ENCODE measurements around the gene PAX6. TPM values are rescaled to one million over a fixed set of nuclear protein-coding genes. Genes with fewer than 3 reads are reported as not detected.
A peak's percentile ranks its signal among the peaks of the same experiment; 100 is the strongest.

Gene PAX6
- total RNA-seq, 1 donor from 2014 or later = not detected

DNA sequence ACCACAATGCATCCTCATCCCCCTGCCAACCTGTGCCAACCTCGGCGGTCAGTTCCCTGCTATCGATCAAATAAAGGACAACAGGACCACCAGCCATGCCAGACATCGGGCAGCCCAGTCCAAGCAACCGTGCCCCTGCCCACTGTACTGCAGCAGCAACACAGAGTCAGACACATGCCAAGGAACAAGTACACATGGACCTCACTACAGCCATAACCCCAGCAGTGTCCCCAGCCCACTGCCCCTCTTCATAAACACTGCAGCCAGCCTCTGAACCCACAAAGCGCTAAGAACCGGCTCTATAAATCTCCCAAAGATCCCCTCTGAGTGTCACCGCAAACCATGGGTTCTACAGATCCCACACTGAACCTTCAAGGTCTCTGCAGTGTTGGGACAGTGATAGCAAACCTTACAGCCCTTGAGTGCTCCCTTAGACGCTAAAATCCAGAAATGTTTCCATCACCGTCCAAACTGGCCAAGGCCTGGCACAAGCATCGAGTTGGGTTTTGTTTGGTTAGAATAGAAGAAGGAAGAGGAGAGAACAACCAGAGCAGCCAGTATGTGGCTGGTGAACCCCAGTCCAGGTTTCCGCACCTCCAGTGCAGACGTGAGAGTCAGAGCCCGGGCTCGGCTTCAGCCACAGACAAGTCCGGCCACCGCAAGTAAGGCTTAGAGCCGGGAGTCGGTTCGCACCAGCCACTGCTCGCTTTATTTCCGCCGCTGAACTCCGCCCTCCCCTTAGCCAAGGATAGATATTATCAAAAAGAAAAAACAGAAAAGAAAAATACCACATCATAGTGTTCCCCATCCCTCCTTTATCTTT, 7.9 kb downstream of the PAX6 start:
- H3K9ac ChIP-seq (ENCODE audit: low read depth in 1 of 3, low read length in 3 of 3) = no peak overlapping the region

DNA sequence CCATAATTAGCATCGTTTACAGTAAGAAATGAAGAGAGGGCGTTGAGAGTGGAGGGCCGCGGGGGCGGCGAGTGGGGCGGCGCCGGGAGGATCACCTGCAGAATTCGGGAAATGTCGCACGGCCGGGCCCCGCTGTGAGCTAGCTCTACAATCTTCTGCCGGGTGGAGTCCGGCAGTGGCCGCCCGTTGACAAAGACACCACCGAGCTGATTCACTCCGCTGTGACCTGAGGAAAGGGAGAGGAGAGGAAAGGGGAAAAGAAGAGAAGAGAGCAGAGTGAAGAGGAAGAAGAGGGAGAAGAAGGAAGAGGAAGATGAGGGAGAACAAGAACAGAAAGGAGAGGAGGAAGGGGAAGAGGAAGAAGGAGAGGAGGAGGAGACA, 8.5 kb downstream of the PAX6 start:
- no peaks in the 10 kb centered on the region for H3K9me3 ChIP-seq (ENCODE audit: control insufficient read depth in 3 of 3, low read length in 3 of 3)
- H3K27ac ChIP-seq (ENCODE audit: low read depth, low read length) = no peak overlapping the region
- H3K4me3 ChIP-seq (ENCODE audit: low read length in 3 of 3) = no peak overlapping the region
- no peak overlapping the region for H3K9ac ChIP-seq (ENCODE audit: low read depth in 1 of 3, low read length in 3 of 3)
- H3K36me3 ChIP-seq (ENCODE audit: control insufficient read depth in 3 of 3, insufficient read depth in 3 of 3, low read length in 3 of 3) = no peaks in the 10 kb centered on the region
- H3K27me3 ChIP-seq (ENCODE audit: control insufficient read depth in 3 of 3, insufficient read depth in 3 of 3, low read length in 3 of 3) = peaks cover 95 to 97% (median 96%) of the 10 kb centered on the region in 3 donors
- H3K4me1 ChIP-seq (ENCODE audit: control insufficient read depth in 3 of 3, insufficient read depth in 3 of 3, low read length in 3 of 3) = peaks cover 25 to 30% (median 27%) of the 10 kb centered on the region in 3 donors

More for the DNA sequence above, 7.9 kb downstream of the PAX6 start:
- Histone ChIP-seq H3K9me3 (ENCODE audit: control insufficient read depth in 3 of 3, low read length in 3 of 3) (no peaks in the 10 kb centered on the region), H3K27ac (ENCODE audit: low read depth, low read length) (no peak overlapping the region), H3K4me3 (ENCODE audit: low read length in 3 of 3) (no peak overlapping the region), H3K27me3 (ENCODE audit: control insufficient read depth in 3 of 3, insufficient read depth in 3 of 3, low read length in 3 of 3) (peaks cover 97 to 99% (median 98%) of the 10 kb centered on the region in 3 donors), H3K4me1 (ENCODE audit: control insufficient read depth in 3 of 3, insufficient read depth in 3 of 3, low read length in 3 of 3) (peaks cover 24 to 27% (median 27%) of the 10 kb centered on the region in 3 donors), H3K36me3 (ENCODE audit: control insufficient read depth in 3 of 3, insufficient read depth in 3 of 3, low read length in 3 of 3) (no peaks in the 10 kb centered on the region)

DNA sequence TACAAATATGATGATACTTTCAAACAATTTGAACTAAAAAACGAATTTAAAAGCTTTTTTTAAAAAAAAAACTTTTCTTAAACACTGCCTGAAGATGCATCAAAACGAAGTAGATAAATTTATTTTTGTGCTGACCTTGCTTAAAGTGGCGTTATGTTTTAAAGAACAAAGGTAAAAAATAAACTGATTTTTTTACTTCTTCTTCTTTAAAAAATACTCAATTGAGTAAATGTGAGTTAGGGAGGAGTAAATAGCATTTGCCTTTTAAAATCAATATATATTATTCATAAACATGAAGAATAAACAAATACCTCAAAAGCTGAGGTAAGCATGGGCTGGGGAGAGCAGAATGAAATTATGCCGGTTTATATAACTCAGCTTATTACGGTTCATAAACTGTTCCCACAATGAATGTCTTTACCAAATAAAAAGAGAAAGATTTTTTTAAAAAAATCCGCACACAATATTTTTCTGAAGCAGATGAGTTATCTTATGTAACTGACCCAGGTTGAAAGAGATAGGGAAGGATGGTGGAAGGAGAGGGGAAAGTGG, 9.0 kb downstream of the PAX6 start:
- H3K4me3 ChIP-seq (ENCODE audit: low read length in 3 of 3) = no peak overlapping the region
- H3K4me1 ChIP-seq (ENCODE audit: control insufficient read depth in 3 of 3, insufficient read depth in 3 of 3, low read length in 3 of 3) = peaks cover 25 to 32% (median 27%) of the 10 kb centered on the region in 3 donors
- no peaks in the 10 kb centered on the region for H3K9me3 ChIP-seq (ENCODE audit: control insufficient read depth in 3 of 3, low read length in 3 of 3)
- no peak overlapping the region for H3K9ac ChIP-seq (ENCODE audit: low read depth in 1 of 3, low read length in 3 of 3)
- H3K27ac ChIP-seq (ENCODE audit: low read depth, low read length) = no peak overlapping the region
- H3K27me3 ChIP-seq (ENCODE audit: control insufficient read depth in 3 of 3, insufficient read depth in 3 of 3, low read length in 3 of 3) = peaks cover 94 to 97% (median 96%) of the 10 kb centered on the region in 3 donors
- no peaks in the 10 kb centered on the region for H3K36me3 ChIP-seq (ENCODE audit: control insufficient read depth in 3 of 3, insufficient read depth in 3 of 3, low read length in 3 of 3)

DNA sequence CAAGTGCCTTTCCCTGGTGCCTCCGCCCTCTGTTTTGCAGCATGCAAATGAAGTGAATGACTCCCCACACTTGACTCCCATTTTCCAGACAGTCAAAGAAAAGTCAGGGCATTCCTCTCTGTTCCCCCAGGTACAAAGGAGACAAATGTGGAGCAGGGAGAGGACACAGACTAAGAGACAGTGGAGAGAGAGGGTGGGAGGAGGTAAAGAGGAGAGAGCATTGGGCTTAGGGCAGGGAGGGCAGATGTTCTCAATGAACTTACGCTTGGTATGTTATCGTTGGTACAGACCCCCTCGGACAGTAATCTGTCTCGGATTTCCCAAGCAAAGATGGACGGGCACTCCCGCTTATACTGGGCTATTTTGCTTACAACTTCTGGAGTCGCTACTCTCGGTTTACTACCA, 9.8 kb downstream of the PAX6 start:
- H3K9me3 ChIP-seq (ENCODE audit: control insufficient read depth in 3 of 3, low read length in 3 of 3) = no peaks in the 10 kb centered on the region
- no peaks in the 10 kb centered on the region for H3K36me3 ChIP-seq (ENCODE audit: control insufficient read depth in 3 of 3, insufficient read depth in 3 of 3, low read length in 3 of 3)
- H3K27me3 ChIP-seq (ENCODE audit: control insufficient read depth in 3 of 3, insufficient read depth in 3 of 3, low read length in 3 of 3) = peaks cover 92 to 95% (median 94%) of the 10 kb centered on the region in 3 donors
- no peak overlapping the region for H3K27ac ChIP-seq (ENCODE audit: low read depth, low read length)
- H3K4me3 ChIP-seq (ENCODE audit: low read length in 3 of 3) = no peak overlapping the region
- H3K9ac ChIP-seq (ENCODE audit: low read depth in 1 of 3, low read length in 3 of 3) = no peak overlapping the region
- peaks cover 25 to 32% (median 27%) of the 10 kb centered on the region in 3 donors for H3K4me1 ChIP-seq (ENCODE audit: control insufficient read depth in 3 of 3, insufficient read depth in 3 of 3, low read length in 3 of 3)

DNA sequence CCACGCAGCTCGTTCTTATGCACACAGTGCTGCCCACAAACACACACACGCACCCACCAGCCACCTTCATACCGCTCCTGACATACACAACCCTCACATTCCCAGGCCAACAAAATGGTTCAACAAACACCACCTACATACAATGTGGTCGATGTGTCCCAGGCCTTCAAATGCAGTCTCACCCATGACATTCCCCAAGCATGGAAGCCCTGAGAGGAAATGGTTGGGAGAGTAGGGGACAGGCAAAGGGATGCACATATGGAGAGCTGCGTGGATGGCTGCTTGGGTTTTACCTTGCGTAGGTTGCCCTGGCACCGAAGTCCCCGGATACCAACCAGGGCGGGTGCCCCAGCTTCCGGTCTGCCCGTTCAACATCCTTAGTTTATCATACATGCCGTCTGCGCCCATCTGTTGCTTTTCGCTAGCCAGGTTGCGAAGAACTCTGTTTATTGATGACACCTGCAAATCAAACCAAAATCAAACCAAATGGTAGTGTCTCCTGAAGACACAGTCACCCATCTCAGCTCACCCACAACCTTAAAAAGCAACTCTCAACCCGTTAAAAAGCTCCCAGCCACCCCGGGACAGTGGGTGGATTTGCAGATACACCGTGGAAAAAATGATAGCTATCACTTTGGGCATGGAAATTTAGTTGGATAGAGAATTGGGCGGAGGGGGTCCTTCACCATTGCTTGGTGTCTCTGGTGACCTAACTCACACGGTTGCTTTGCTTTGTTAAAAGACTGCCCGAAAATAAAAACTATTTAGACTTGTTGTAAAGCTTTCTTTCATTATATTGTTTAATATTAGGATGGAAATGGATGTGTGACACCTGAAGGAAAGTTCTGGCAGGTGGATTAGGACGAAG, 10.5 kb downstream of the PAX6 start:
- no peak overlapping the region for H3K9ac ChIP-seq (ENCODE audit: low read depth in 1 of 3, low read length in 3 of 3)
- H3K27me3 ChIP-seq (ENCODE audit: control insufficient read depth in 3 of 3, insufficient read depth in 3 of 3, low read length in 3 of 3) = peaks cover 87 to 94% (median 88%) of the 10 kb centered on the region in 3 donors
- no peaks in the 10 kb centered on the region for H3K36me3 ChIP-seq (ENCODE audit: control insufficient read depth in 3 of 3, insufficient read depth in 3 of 3, low read length in 3 of 3)
- no peak overlapping the region for H3K4me3 ChIP-seq (ENCODE audit: low read length in 3 of 3)
- H3K27ac ChIP-seq (ENCODE audit: low read depth, low read length) = no peak overlapping the region
- H3K9me3 ChIP-seq (ENCODE audit: control insufficient read depth in 3 of 3, low read length in 3 of 3) = no peaks in the 10 kb centered on the region
- peaks cover 25 to 32% (median 27%) of the 10 kb centered on the region in 3 donors for H3K4me1 ChIP-seq (ENCODE audit: control insufficient read depth in 3 of 3, insufficient read depth in 3 of 3, low read length in 3 of 3)

DNA sequence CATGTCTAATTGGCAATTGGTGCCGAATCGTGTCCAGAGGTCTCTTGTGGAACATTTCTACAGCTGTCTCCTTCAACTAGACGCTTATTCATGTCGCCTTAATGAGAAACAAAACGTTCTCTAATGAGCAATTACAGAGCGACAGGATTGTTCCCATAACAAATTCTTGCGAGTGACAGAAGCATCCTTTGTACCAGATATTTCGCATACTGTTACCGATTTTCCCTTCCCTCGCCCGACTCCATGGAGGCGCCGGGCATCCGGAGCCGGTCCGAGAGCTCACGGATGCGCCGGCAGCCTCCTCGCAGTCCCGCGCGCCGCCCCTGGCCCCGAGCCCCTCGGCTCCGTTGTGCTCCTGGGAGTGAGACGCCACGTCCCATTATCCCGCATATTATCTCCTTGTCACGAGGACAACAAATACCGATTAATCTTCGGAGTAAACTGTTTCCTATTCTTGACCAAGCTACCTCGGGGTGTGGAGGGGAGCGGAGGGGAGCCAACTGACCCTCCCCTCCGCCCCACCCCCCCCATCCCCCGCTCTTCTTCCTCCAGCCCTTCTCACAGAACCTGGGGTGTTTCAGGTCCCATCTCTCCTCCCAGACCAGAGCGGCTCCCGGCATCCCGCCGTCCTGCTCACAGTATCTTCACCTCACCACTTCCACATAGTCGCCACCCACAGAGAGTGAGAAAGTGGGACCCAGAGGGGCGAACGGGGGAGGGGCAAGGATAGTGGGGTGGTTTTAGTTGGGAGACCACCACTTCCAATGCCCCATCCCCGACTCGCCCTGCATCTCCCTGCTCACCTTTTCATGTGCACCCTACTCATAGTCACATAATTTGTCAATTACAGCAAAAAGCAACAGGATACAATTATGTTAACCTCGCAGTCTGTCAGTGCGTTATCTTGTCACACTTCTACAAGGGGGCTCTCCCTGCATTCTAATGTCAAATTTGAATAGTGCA, 11.4 kb downstream of the PAX6 start:
- peaks cover 17 to 25% (median 19%) of the 10 kb centered on the region in 3 donors for H3K4me1 ChIP-seq (ENCODE audit: control insufficient read depth in 3 of 3, insufficient read depth in 3 of 3, low read length in 3 of 3)
- no peak overlapping the region for H3K27ac ChIP-seq (ENCODE audit: low read depth, low read length)
- peaks cover 78 to 86% (median 81%) of the 10 kb centered on the region in 3 donors for H3K27me3 ChIP-seq (ENCODE audit: control insufficient read depth in 3 of 3, insufficient read depth in 3 of 3, low read length in 3 of 3)
- H3K9ac ChIP-seq (ENCODE audit: low read depth in 1 of 3, low read length in 3 of 3) = no peak overlapping the region
- H3K4me3 ChIP-seq (ENCODE audit: low read length in 3 of 3) = peak overlapping the region in 1 of 3 donors; percentile 36
- no peaks in the 10 kb centered on the region for H3K9me3 ChIP-seq (ENCODE audit: control insufficient read depth in 3 of 3, low read length in 3 of 3)
- no peaks in the 10 kb centered on the region for H3K36me3 ChIP-seq (ENCODE audit: control insufficient read depth in 3 of 3, insufficient read depth in 3 of 3, low read length in 3 of 3)

DNA sequence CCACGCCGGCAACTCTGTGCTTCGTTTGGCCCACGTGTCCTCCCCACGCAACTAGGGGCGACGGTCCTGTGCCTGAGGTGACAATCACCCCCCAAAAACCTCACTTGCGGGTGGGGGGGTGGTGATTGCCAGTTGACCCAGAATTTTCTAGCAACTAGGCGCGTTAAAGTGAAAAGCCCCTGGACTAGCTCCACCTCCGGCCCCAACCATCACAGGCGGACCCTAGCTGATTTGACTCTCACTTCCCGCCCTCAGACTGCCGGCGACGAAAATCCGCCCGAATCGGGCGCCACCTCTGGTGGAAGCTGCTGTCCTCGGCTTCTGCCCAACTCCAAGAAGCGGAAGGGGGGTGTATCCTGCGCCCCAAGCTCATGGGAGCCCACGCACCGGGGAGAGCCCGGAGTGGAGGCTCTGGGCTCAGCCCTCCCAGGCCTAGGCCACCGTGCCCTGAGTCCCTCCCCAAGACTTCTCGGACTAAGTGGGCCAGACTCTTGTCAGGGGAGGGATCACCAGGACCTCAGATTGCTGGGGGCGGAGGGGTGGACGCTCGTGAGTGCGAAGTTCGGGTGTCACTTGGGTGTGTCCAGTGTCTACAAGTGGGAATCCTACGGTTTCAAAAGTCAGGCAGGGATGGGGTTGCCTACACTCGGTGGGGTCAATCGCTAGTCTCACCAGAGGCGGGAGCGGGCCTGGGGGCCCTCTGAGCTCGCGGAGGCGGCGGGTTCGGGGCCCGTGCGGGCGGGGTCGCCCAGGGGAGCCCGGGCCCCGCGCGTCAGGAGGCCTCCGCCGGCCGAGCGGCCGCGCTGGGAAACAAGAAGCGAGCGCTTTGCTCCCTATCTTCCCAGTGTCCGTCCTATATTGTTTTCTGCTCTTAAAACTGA, 12.3 kb downstream of the PAX6 start:
- Histone ChIP-seq H3K27me3 (ENCODE audit: control insufficient read depth in 3 of 3, insufficient read depth in 3 of 3, low read length in 3 of 3) (peaks cover 69 to 80% (median 72%) of the 10 kb centered on the region in 3 donors), H3K4me3 (ENCODE audit: low read length in 3 of 3) (peak overlapping the region in 2 of 3 donors; percentile 35 to 36), H3K4me1 (ENCODE audit: control insufficient read depth in 3 of 3, insufficient read depth in 3 of 3, low read length in 3 of 3) (peaks cover 10 to 19% (median 13%) of the 10 kb centered on the region in 3 donors), H3K9ac (ENCODE audit: low read depth in 1 of 3, low read length in 3 of 3) (no peak overlapping the region), H3K9me3 (ENCODE audit: control insufficient read depth in 3 of 3, low read length in 3 of 3) (no peaks in the 10 kb centered on the region), H3K27ac (ENCODE audit: low read depth, low read length) (no peak overlapping the region), H3K36me3 (ENCODE audit: control insufficient read depth in 3 of 3, insufficient read depth in 3 of 3, low read length in 3 of 3) (no peaks in the 10 kb centered on the region)

DNA sequence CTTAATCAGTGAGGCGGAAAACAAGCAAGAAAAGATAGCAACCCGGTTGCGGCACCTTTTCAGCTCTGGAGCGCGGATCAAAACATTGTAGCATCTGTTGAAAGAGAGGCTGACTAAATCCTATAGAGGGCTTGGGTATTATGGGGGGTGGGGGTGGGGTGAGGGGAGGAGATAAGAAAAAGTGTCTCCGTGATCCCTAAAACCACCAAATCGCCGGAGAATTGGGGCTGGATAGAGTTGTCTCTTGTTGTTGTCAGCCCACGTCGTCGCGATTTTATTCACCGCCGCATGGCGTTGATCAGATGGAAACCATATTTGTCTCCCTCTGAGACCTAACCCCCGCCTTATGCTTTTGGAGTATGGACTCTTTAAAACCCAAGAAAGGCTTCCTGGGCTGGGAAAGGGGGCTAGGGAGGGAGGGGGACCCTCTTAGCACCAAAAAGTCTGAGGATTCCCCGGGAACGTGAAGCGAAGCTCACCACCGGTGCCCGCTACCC, 13.0 kb downstream of the PAX6 start:
- Histone ChIP-seq H3K9me3 (ENCODE audit: control insufficient read depth in 3 of 3, low read length in 3 of 3) (no peaks in the 10 kb centered on the region), H3K9ac (ENCODE audit: low read depth in 1 of 3, low read length in 3 of 3) (no peak overlapping the region), H3K36me3 (ENCODE audit: control insufficient read depth in 3 of 3, insufficient read depth in 3 of 3, low read length in 3 of 3) (no peaks in the 10 kb centered on the region), H3K4me1 (ENCODE audit: control insufficient read depth in 3 of 3, insufficient read depth in 3 of 3, low read length in 3 of 3) (peaks cover 10 to 19% (median 13%) of the 10 kb centered on the region in 3 donors), H3K4me3 (ENCODE audit: low read length in 3 of 3) (peak overlapping the region in 2 of 3 donors; percentile 35 to 36), H3K27me3 (ENCODE audit: control insufficient read depth in 3 of 3, insufficient read depth in 3 of 3, low read length in 3 of 3) (peaks cover 62 to 73% (median 65%) of the 10 kb centered on the region in 3 donors), H3K27ac (ENCODE audit: low read depth, low read length) (no peak overlapping the region)

All from skeletal muscle tissue (tissue), 4 donors.